Body of pancreas (tissue), 4 donors: ENCODE data around the gene LMBRD2.

Source experiments
- POLR2A ChIP-seq, 3 donors: fragments of 450-650 bp; IDR thresholded peaks; one replicate each; pipeline ENCODE4 v1.6.1; 2016; ENCODE audit warnings: antibody characterized with exemption in 3 of 3, mild to moderate bottlenecking in 2 of 3
- TF ChIP-seq, protein P1 (sequence below), 7 experiments: fragments of 450-650 bp in 4 of 7; fragments of 200-600 bp in 3 of 7; sonication (generic) in 3 of 7; IDR thresholded peaks; one replicate each; pipeline ENCODE4 v1.5.1; 2016 to 2019; ENCODE audit warnings: antibody characterized with exemption in 7 of 7

DNA sequence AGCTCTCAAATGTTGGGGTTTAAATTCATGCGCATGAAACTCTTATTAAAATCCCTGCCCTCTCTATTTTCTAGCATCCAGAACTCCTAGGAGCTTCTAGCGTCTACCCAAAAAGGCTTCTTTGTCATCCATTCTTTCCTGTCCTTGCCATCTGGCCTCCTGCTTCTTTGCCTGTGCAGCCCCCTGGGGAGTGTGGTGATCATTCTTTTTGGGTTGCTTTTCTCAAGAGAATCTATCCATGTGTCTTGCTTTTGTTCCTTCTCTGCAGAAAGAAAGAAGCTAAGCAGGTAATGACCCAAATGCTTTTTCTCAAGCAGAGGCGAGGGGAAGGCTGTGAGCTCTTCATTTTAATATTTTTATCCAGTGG, 26.8 kb upstream of the LMBRD2 start:
- TF ChIP-seq, protein P1, sequence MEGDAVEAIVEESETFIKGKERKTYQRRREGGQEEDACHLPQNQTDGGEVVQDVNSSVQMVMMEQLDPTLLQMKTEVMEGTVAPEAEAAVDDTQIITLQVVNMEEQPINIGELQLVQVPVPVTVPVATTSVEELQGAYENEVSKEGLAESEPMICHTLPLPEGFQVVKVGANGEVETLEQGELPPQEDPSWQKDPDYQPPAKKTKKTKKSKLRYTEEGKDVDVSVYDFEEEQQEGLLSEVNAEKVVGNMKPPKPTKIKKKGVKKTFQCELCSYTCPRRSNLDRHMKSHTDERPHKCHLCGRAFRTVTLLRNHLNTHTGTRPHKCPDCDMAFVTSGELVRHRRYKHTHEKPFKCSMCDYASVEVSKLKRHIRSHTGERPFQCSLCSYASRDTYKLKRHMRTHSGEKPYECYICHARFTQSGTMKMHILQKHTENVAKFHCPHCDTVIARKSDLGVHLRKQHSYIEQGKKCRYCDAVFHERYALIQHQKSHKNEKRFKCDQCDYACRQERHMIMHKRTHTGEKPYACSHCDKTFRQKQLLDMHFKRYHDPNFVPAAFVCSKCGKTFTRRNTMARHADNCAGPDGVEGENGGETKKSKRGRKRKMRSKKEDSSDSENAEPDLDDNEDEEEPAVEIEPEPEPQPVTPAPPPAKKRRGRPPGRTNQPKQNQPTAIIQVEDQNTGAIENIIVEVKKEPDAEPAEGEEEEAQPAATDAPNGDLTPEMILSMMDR (IDR thresholded peaks at IDR 0.05), result no peak
- no peak for TF ChIP-seq POLR2A (IDR thresholded peaks at IDR 0.05)
